ENCODE results near the gene CFAP68. TPM values are rescaled to one million over a fixed set of nuclear protein-coding genes. Genes with fewer than 3 reads are reported as not detected.

The CFAP68 gene
- total and polyA plus RNA-seq, 12 donors, result 26.6 to 80.4 (median 43.3) TPM

DNA sequence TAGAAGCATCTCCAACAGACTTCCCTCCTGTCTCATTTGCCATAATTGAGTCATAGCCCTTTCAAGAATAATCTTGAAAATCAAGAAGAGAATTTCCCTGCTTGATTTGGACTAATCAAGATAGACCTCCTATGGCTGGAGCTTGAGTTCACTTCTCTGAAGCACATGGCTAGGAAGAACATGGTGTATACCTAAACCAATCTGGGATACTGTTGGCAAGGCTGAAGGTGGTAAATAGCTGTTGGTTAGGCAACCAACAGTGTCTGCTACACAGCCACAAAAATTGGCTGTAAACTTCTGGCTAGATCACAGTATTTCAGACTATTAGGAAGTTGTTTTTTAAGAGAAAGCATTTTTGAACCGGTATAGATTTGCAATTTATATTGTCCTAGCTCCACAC, 27.3 kb downstream of the CFAP68 start:
- no peaks in the 10 kb centered on the region for H3K9me3 ChIP-seq (replicated peaks in 1 of 3)
- H3K4me1 ChIP-seq (replicated peaks in 1 of 2), result peaks cover 9 to 17% of the 10 kb centered on the region in 2 donors
- H3K4me3 ChIP-seq, result no peak overlapping the region
- TF ChIP-seq, protein P1, sequence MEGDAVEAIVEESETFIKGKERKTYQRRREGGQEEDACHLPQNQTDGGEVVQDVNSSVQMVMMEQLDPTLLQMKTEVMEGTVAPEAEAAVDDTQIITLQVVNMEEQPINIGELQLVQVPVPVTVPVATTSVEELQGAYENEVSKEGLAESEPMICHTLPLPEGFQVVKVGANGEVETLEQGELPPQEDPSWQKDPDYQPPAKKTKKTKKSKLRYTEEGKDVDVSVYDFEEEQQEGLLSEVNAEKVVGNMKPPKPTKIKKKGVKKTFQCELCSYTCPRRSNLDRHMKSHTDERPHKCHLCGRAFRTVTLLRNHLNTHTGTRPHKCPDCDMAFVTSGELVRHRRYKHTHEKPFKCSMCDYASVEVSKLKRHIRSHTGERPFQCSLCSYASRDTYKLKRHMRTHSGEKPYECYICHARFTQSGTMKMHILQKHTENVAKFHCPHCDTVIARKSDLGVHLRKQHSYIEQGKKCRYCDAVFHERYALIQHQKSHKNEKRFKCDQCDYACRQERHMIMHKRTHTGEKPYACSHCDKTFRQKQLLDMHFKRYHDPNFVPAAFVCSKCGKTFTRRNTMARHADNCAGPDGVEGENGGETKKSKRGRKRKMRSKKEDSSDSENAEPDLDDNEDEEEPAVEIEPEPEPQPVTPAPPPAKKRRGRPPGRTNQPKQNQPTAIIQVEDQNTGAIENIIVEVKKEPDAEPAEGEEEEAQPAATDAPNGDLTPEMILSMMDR (IDR thresholded peaks at IDR 0.05), result no peak
- TF ChIP-seq POLR2A (IDR thresholded peaks at IDR 0.05), result no peak
- no peak for DNase-seq
- no peaks in the 10 kb centered on the region for H3K36me3 ChIP-seq (replicated peaks in 1 of 2)
- no peak overlapping the region for H3K27ac ChIP-seq
- 80 to 86% (median 85%) methylated on average over 1 of the region's 1 CpG for WGBS, 4 donors
- H3K27me3 ChIP-seq, result no peaks in the 10 kb centered on the region
- intact Hi-C loops (cut with DNase I), result no loop called here

DNA sequence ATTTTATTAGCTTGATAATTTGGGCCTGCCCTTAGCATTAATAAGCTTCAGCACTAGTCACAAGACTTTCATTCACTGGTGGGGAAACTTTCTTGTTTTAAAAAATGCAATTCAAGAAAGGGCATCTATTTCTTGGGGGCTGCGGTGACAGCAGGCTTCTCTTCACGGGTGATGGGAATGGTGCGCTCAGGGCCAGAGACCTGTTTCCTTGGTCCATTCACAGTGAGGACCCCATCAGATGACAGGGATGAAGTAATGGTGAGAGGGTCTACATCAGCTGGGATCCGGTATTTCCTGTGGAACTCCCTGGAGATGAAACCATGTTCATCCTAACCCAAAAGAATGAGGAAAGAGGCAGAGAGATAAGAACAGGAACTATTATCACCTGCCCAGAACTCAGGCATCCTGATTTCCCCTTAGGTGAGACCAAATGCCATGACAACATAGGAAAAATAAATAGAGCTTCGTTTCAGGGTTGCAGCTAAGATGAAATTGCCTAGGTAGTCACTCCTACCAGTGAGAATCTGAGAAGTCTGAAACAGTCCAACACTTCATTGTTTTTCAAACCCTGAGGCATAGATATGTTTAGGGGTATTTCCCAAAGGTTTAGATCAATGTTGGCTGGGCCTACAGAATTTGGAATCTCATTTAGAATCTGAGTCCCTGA, 29.4 kb downstream of the CFAP68 start:
- Histone ChIP-seq H3K27me3 (no peaks in the 10 kb centered on the region), H3K27ac (no peak overlapping the region), H3K9me3 (replicated peaks in 1 of 3) (no peaks in the 10 kb centered on the region), H3K4me1 (replicated peaks in 1 of 2) (peaks cover 17 to 26% of the 10 kb centered on the region in 2 donors), H3K4me3 (no peak overlapping the region), H3K36me3 (replicated peaks in 1 of 2) (no peaks in the 10 kb centered on the region)
- TF ChIP-seq, protein P1 (IDR thresholded peaks at IDR 0.05), result no peak
- no peak for TF ChIP-seq POLR2A (IDR thresholded peaks at IDR 0.05)
- DNase-seq, result no peak
- WGBS, 4 donors, result 84 to 89% (median 86%) methylated on average over 5 of the region's 5 CpGs
- intact Hi-C loops (cut with DNase I), result no loop called here

DNA sequence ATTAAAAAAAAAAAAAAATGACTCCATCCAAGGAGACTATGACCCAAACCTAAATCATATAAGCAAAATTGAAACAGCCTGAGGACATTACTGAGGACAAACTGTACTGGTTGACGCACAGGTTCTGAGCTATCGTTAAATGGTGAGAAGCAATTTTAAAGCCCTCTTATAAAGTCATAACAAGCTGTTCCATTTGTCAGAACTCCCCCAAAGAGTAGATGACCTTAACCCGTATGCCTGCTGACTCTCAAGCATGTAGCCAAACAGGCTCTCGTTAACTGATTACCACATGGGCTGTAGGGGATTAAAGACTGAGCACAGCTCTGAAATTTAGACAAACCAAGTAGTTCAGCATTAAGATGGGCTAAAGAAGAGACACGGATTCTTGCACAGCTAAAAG, 30.0 kb downstream of the CFAP68 start:
- H3K36me3 ChIP-seq (replicated peaks in 1 of 2), result no peaks in the 10 kb centered on the region
- WGBS, 4 donors, result 78 to 86% (median 84%) methylated on average over 5 of the region's 5 CpGs
- no peak overlapping the region for H3K27ac ChIP-seq
- no peaks in the 10 kb centered on the region for H3K27me3 ChIP-seq
- no peaks in the 10 kb centered on the region for H3K9me3 ChIP-seq (replicated peaks in 1 of 3)
- TF ChIP-seq POLR2A (IDR thresholded peaks at IDR 0.05), result no peak
- TF ChIP-seq, protein P1 (IDR thresholded peaks at IDR 0.05), result no peak
- intact Hi-C loops (cut with DNase I), result no loop called here
- peaks cover 17 to 30% of the 10 kb centered on the region in 2 donors for H3K4me1 ChIP-seq (replicated peaks in 1 of 2)
- H3K4me3 ChIP-seq, result peak overlapping the region in 1 of 4 donors; percentile 53
- no peak for DNase-seq

DNA sequence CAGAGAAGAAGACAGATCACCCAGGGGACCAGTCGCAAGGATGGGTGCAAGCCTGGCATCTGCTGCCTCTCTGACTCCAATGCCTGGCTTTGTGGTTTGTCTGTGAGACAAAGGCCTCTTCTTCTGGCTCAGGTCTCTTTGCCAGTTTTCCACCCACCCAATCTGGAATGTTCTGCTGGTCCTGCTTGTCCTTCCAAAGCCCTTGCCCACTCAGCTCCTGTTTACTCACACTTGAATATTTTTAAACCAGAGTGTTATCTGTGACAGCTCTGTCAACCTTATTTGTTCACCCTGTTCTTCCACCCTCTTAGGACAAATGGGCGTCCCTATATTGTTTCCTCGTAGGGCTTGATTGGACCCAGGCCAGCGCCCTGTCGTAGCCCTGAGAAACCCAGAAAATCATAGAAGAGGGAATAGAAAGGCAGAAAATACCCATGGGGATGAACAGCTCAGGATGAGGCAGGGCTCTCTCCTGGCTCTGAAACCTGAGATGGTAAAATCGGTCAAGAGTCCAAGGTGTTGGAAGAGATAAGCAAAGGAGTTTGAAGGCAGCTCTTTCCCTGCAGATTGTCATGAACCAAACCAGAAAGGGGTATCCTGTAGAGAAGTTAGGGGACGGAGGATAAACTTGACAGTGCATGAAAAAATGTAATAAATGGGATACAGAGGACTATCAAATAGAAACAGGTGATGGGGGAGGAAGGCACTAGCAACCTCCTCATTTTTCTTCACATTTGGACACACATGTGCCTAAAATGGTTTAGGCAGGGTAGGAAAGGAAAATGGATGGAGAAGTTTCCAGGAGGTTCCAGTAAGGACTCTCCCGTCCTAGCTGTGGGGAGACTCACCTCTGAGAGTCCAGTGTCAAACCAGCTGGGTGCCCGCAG, 31.6 kb downstream of the CFAP68 start:
- TF ChIP-seq, protein P1 (IDR thresholded peaks at IDR 0.05), result no peak
- no peak for TF ChIP-seq POLR2A (IDR thresholded peaks at IDR 0.05)
- H3K36me3 ChIP-seq (replicated peaks in 1 of 2), result no peaks in the 10 kb centered on the region
- peak overlapping the region in 4 of 5 donors; percentile 54 to 87 (median 70) for H3K27ac ChIP-seq
- intact Hi-C loops (cut with DNase I), result no loop called here
- H3K4me3 ChIP-seq, result peak overlapping the region in 1 of 4 donors; percentile 53
- 77 to 81% (median 79%) methylated on average over 8 to 9 of the region's 9 CpGs for WGBS, 4 donors
- H3K27me3 ChIP-seq, result no peaks in the 10 kb centered on the region
- no peak for DNase-seq
- H3K4me1 ChIP-seq (replicated peaks in 1 of 2), result peaks cover 17 to 30% of the 10 kb centered on the region in 2 donors
- no peaks in the 10 kb centered on the region for H3K9me3 ChIP-seq (replicated peaks in 1 of 3)
